Bone marrow (tissue), 2 donors: Measurements from ENCODE around the gene IRX3.
"Not testable (repeated sequence)": the region's sequence is repeated elsewhere in the genome, so short reads cannot be mapped to it uniquely, and the experiment has no call there.

ENCODE experiments used
- DNase-seq, 2 donors: peaks; one replicate each; lab custom pipeline; 2025; lab: John Stamatoyannopoulos, UW

IRX3 gene

DNA sequence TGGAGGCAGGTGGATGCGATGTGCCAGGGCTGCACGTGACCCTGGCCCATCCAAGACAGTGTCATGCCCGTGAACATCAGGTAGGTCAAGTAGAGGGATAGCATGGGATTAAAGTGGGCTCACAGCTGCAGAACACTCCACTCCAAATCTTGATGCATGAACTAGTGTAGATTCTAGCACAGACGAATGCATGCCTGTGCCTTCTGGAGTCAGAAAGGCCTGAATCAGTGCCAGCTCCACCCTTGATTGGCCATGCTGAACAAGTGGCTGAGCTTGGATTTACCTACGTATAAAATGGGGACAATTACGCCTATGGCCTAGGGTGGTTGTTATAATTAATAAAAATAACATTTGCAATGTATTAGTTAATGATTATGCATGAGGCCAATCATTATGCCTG lies 10.6 kb downstream of the IRX3 start:
- no peak for DNase-seq

DNA sequence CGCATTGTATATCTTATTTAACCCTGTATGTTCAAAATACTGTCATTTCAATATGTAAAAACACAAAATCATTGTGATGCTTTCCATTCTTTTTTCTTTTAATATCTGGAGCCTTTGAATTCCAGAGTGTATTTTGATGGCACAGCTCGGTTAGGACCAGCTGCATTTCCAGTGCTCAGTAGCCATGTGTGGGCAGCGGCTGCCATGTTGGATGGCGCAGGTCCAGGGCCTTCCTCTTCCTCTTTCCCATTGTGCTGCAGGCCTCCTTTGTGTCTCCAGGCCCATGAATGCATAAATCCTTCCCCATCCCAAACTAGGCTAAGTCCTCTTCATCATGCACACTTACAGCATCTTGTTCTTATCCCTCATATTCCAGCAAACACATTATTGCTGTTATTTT lies 13.0 kb downstream of the IRX3 start:
- DNase-seq = no peak

DNA sequence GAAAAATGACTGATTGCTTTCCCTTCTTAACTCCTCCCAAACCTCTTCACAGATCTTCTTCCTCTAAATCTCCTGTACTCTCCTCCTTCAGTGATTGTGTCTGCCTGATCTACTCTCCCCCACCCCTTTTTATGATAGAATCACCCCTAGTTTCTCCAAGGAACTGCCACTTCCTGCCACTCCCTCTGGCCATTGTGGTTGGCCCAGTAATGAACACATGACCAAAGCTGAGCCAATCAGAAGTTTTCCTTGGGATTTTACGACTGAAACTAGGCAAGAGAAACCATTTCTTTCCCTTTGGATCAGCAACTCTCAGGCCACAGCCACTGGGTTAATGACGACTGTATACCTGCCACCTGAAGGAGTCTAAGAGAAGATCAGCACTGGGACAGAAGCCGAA lies 15.9 kb downstream of the IRX3 start:
- DNase-seq = no peak

GRCh38 chr16:54269461-54269860 lies 17.1 kb downstream of the IRX3 start:
- DNase-seq = no peak

GRCh38 chr16:54268766-54269165 lies 17.8 kb downstream of the IRX3 start:
- DNase-seq = no peak

DNA sequence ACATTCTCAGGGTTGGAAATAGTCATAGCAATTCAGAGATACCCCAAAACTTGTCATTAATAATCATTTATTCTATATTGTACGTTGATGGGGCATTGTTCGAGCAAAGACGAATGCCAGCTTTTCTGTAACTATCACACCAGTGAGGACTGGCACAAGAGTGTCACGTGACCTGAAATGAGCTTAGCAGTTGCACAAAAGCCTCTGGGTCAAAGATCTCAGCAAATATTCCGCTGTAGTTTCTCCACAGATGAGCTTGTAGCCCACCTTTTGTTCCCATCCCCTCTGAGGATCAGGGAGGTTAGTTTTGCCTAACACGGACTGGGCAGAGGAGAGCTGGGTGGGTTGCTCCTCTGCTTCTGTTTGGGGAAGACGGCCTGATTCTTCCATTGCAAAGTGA lies 18.2 kb downstream of the IRX3 start:
- no peak for DNase-seq

- DNase-seq = no peak
Measured at GRCh38 chr16:54266363-54266955, 20.1 kb downstream of the IRX3 start.

DNA sequence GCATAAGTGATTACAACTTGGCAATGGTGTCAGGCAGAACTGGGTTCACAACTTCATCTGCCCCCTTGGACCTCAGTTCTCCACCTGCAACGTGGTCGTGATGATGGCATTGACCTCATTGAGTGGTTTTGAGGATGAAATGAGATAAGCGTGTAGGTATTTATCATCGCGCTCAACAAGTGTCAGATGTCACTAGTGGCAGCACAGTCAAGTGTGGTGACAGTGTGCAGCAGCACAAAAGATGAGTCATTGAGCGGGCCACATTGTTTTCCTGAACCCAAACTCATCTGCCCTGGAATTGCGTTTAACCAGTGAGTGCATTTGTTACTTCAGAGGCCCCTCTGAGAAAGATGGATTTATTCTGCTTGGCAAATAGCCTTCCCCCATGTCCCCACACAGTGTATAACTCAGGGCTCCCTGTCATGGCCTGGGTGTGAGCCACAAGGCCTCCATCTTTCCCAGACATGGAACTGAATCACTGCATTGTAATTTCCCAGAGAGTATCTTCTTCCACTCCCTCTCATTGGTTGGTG lies 20.9 kb downstream of the IRX3 start:
- DNase-seq = no peak

DNA sequence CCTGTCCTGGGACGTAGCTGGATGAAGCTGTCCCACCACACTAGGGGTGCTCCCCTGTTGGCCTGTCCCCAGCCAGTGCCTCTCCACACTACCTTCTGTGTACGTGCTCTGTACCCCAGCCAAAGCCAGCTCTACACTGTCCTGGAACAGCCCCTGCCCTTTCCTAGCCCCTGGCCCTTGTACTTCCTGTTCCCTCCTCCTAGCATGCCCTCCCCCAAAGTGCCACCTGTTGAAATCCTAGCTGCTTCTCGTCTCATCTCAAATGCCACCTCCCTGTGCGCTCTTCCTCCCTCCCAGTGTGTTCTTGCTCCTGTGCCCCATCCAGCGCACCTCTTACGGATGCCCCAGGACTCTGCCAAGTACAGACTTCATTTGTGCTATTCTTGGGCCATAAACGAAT lies 33.5 kb downstream of the IRX3 start:
- DNase-seq = no peak

- DNase-seq = no peak
Measured at GRCh38 chr16:54248863-54249710, 37.5 kb downstream of the IRX3 start.

GRCh38 chr16:54247705-54248104 lies 38.9 kb downstream of the IRX3 start:
- DNase-seq = not testable (repeated sequence)

DNA sequence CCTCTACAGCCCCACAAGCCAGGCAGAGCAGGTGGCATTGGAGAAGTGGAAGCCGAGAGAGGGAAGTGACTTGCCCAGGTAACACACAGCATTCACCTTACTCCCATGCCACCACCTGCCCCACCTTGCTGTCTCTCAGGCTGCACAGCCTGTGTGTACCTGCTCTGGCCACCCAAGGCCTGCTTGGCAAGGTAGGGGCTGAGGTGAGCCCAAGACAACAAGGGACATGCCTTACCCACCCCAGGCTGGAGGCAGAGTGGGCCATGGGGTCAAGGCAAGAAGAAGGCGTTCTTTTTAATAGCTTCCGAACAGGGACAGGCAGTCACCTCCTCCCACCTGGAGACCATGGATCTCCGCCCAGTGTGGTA lies 40.1 kb downstream of the IRX3 start:
- no peak for DNase-seq

DNA sequence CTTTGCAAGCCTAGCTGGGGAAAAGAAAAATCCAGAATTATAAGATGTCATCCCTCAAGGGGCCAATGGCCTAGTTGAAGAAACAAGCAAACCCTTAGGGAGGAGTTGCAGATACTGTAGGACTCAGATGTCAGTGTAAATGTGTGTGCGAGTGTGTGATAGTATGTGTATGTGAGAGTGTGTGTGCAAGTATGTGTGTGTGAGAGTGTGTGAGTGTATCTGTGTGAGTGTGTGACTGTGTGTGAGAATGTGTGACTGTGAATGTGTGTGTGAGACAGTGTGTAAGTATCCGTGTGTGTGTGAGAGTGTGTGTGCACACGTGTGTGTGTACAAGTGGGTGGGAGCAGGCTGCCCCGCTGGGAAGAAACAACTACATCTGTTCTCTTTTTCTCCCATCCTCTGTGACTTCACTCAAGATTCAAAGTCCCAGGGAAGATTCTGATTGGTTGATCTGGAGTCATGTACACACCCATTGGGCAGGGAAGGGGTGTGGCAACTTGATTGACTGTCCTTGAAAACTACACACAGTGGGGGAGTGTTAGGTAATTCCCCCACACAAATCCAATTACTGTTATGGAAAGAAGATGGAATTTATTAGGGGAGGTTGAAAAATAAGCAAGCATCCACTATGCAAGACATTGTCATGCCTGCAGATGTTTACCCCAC lies 40.7 kb downstream of the IRX3 start:
- DNase-seq = no peak

DNA sequence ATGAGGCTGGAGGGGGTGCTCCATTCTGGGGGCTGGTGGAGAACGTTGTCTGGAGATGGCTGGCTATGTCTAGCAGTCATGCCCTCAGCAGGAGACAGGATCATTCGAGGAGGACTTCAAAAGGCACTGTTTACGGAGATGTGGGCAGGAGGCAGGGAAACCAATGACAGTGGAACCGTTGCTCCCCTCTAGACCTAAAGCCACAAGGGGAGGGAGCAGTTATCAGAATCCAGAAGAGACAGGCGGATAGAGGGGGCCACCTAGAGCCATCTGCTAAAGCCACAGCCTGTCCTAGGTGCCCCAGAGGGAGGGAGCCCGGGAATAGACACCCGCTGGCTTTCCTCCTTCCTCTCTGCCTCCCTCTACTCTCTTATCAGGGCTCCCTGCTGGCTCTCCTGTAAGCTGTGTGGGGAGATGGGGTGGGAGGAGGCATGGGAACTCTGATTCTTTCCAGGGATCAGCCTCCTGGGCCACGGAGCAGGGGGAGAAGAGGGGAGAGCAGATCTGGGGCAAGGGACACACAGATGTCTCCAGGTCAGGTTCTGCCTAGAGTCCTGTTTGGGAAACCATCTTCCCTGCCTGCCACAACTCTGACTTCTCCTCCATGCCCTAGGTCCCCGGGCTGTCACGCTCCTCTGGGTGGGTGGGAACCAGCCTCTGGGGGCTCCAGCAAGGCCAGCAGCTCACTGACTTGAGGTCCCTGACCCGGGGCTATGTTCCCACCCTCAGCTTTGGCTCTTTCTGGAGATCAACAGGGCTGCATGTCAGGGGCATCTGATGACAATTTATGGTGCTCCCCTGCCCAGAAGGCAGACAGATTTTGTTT lies 42.3 kb downstream of the IRX3 start:
- no peak for DNase-seq

DNA sequence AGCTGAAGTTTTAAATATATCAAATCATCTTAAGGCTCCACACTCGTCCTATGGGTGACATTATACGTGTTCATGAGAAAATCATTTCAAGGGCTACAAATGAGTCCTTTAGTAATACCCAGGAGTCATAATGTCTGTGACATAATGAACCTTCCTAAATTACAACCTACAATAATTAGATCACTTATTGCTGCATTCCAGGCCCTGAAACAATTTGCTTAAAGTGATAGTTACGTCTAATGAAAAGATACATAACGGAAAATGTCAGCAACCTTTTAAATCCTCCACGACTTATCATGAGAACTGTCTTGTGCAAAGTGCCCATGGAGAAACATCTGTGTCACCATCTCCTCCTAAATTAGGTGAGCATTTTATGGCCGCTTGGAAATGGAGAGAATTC lies 43.4 kb downstream of the IRX3 start:
- no peak for DNase-seq

- no peak for DNase-seq
Measured at GRCh38 chr16:54242199-54242598, 44.4 kb downstream of the IRX3 start.

DNA sequence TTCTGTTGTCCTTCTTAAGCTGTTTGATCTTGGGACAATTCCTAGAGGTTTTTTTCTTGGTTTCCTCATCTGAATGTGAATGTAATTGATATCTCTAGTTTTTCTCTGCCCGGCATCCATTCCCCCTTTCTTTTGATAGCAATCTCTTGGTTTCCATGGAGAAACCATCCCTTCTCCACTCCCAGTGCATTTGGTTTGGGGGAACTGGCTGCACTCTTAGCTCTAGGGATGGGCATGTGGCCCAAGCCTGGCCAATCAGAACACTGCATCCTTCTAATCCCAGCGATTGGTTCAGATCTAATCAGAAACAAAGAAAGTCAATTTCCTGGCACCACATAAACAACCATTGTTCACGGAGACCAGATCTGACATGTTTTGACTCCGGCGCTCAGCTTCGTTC lies 45.1 kb downstream of the IRX3 start:
- DNase-seq = no peak

DNA sequence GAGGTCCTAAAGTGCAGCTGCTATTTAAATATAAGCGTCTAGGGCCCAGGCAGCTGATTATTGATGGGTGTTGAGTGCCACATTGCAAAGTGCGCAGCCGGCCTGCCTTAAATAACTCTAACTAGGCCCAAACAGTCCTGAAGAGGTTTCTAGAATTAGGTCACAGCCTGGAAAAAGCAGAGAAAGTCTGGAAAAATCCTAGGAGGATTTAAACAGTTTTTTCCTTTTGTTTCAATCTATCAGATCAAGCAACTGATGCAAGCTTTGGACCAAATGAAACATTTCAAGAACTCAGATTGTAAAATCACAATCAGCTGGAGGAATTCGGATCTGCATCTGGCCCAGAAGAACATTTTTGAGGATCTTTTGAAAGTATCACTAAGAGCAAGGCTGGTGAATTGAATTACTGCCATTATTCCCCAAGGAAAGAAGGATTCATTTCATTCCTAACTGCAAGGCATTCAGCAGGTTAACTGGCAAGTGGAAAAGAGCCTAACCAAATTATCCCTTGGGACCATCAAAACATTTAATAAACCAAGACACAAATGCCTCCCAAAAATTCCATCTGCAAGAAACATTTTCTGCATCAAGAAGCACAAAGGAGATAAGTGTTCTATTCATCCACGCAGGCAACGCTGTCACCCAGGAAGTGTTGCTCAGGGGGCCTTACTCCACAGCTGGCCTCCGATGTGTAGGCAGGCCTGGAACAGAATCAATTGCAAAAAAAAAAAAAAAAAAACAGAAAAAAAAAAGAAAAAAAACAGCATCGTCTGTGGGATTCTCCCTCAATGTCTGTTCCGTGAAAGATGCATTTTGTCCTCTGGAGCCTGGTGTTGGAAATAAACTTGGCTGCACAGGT lies 46.1 kb downstream of the IRX3 start:
- DNase-seq = no peak

- DNase-seq = no peak
Measured at GRCh38 chr16:54239456-54239855, 47.1 kb downstream of the IRX3 start.

- no peak for DNase-seq
Measured at GRCh38 chr16:54236773-54237172, 49.8 kb downstream of the IRX3 start.

DNA sequence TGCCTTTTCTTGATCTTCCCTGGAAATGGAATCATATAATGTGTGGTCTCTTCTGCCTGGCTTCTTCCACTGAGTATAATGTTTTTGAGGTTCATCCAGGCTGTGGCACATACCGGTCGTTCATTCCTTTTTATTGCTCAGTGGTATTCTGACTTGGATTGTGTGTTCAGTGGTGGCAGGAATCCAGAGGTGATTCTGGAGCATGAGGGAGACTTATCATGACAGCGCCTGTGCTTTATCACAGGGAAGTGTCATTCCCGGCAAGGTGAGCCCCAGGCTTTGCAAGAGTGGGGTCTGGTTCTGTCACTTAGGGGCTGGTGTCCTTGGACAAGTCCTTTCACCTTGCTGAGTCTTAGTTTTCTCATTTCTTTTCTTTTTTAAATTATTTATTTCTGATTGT lies 53.0 kb downstream of the IRX3 start:
- no peak for DNase-seq
